H1 (cell line): Measurements from ENCODE around the gene PI4KA. TPM values are rescaled to one million over a fixed set of nuclear protein-coding genes. Genes with fewer than 3 reads are reported as not detected.
A peak's percentile ranks its signal among the peaks of the same experiment; 100 is the strongest.

ENCODE experiments used
- ASH2L ChIP-seq: fragments of 200-600, 300-600 bp; sonication (generic); IDR thresholded peaks from one replicate; pipeline ENCODE4 v1.7.1; 2017; ENCODE audit warnings: low read length
- BCL11A ChIP-seq, 2 experiments: IDR thresholded peaks; one replicate each; pipeline ENCODE4 v1.6.1; 2011; ENCODE audit warnings: low read depth in 2 of 2, low read length in 2 of 2, mild to moderate bottlenecking in 2 of 2
- BRCA1 ChIP-seq: IDR thresholded peaks from 2 replicates; pipeline ENCODE4 v1.6.1; 2012; ENCODE audit warnings: low read depth, low read length, improper control_type of control experiment
- CBX8 ChIP-seq: fragments of 300-800, 300-1000 bp; sonication (generic); IDR thresholded peaks from 2 replicates; pipeline ENCODE4 v1.7.1; 2016; ENCODE audit warnings: low read depth, low read length, borderline replicate concordance
- CEBPB ChIP-seq: IDR thresholded peaks from 2 replicates; pipeline ENCODE4 v1.6.1; 2012; ENCODE audit warnings: low read depth, low read length
- CREB1 ChIP-seq: IDR thresholded peaks from 2 replicates; pipeline ENCODE4 v1.6.1; 2012; ENCODE audit warnings: inconsistent platforms
- EGR1 ChIP-seq: IDR thresholded peaks from 2 replicates; pipeline ENCODE4 v1.6.1; 2011; ENCODE audit warnings: low read depth, low read length, borderline replicate concordance
- EP300 ChIP-seq, 2 experiments: IDR thresholded peaks; 1 replicate in 1 of 2; 2 replicates in 1 of 2; pipeline ENCODE4 v1.6.1; 2011 to 2012; ENCODE audit warnings: low read depth in 2 of 2, low read length in 2 of 2, mild to moderate bottlenecking in 2 of 2, borderline replicate concordance in 1 of 2, inconsistent platforms in 1 of 2, moderate library complexity in 1 of 2
- GTF2F1 ChIP-seq: IDR thresholded peaks from 2 replicates; pipeline ENCODE4 v1.6.1; 2012; ENCODE audit warnings: low read depth, low read length, improper control_type of control experiment, borderline replicate concordance
- JUN ChIP-seq: IDR thresholded peaks from 2 replicates; pipeline ENCODE4 v1.6.1; 2011; ENCODE audit warnings: low read depth, mild to moderate bottlenecking, improper control_type of control experiment, low read length
- KDM5A ChIP-seq: fragments of 200-600 bp; IDR thresholded peaks from 2 replicates; pipeline ENCODE4 v1.7.1; 2012; ENCODE audit warnings: mild to moderate bottlenecking, low read length, inconsistent platforms, mixed read lengths
- MAX ChIP-seq: IDR thresholded peaks from 2 replicates; pipeline ENCODE4 v1.6.1; 2012; ENCODE audit warnings: inconsistent platforms
- NRF1 ChIP-seq: IDR thresholded peaks from 2 replicates; pipeline ENCODE4 v1.6.1; 2011; ENCODE audit warnings: mild to moderate bottlenecking, low read depth, low read length, improper control_type of control experiment
- POLR2A ChIP-seq, 2 experiments: IDR thresholded peaks; 1 replicate in 1 of 2; 2 replicates in 1 of 2; pipeline ENCODE4 v1.6.1; 2011; ENCODE audit warnings: low read depth in 2 of 2, low read length in 2 of 2, mild to moderate bottlenecking in 2 of 2; ENCODE audit errors: control extremely low read depth in 1 of 2
- RBBP5 ChIP-seq: IDR thresholded peaks from 2 replicates; pipeline ENCODE4 v1.7.1; 2012; ENCODE audit warnings: low read depth, mild to moderate bottlenecking, inconsistent platforms, low read length, moderate library complexity, borderline replicate concordance
- RXRA ChIP-seq: IDR thresholded peaks from 2 replicates; pipeline ENCODE4 v1.6.1; 2011; ENCODE audit warnings: low read depth, mild to moderate bottlenecking, low read length, moderate library complexity; ENCODE audit not compliant: insufficient read depth
- SAP30 ChIP-seq: fragments of 300-600 bp; sonication (generic); IDR thresholded peaks from 2 replicates; pipeline ENCODE4 v1.7.1; 2012; ENCODE audit warnings: low read length, moderate library complexity, mild to moderate bottlenecking, inconsistent platforms; ENCODE audit not compliant: insufficient read depth, insufficient replicate concordance
- SIRT6 ChIP-seq: IDR thresholded peaks from one replicate; pipeline ENCODE4 v1.7.1; 2012; ENCODE audit warnings: low read length, inconsistent platforms
- SP2 ChIP-seq: IDR thresholded peaks from 2 replicates; pipeline ENCODE4 v1.6.1; 2012; ENCODE audit warnings: mild to moderate bottlenecking, low read length, inconsistent platforms
- SRF ChIP-seq: IDR thresholded peaks from 2 replicates; pipeline ENCODE4 v1.6.1; 2011; ENCODE audit warnings: mild to moderate bottlenecking, low read depth, low read length, moderate library complexity
- TAF7 ChIP-seq: optimal IDR thresholded peaks from 2 replicates; pipeline ENCODE3; 2011; ENCODE audit warnings: low read depth, mild to moderate bottlenecking, inconsistent platforms, low read length, moderate library complexity, borderline replicate concordance
- TBP ChIP-seq: IDR thresholded peaks from 2 replicates; pipeline ENCODE4 v1.6.1; 2011; ENCODE audit warnings: low read depth, low read length, improper control_type of control experiment
- TEAD4 ChIP-seq: IDR thresholded peaks from 2 replicates; pipeline ENCODE4 v1.6.1; 2012; ENCODE audit warnings: low read depth, low read length, inconsistent platforms, mixed read lengths
- ZNF274 ChIP-seq: IDR thresholded peaks from 2 replicates; pipeline ENCODE4 v1.7.0; 2012; ENCODE audit warnings: low read length, borderline replicate concordance; ENCODE audit errors: extremely low read depth
- polyA plus RNA-seq, 7 experiments: library from polyadenylated mRNA; depleted of rRNA in 3 of 7; stranded (reverse) in 5 of 7; unstranded in 2 of 7; fragments of >200 nt in 5 of 7; fragments of 200-250 nt in 2 of 7; gene quantifications; 1 replicate in 5 of 7; 2 replicates in 1 of 7; 4 replicates in 1 of 7; pipeline versions ENCODE4 v1.2.1 to v1.2.3, GENCODE V29; 2011 to 2013; ENCODE audit warnings: missing spikeins in 2 of 7, mixed read lengths in 2 of 7
- total RNA-seq: library from RNA; stranded (reverse); fragmentation: NEBNext Ultra II Directional; extraction: Animal tissue kit (Norgen Biotek cat#: 25700); gene quantifications from 2 replicates; pipeline ENCODE4 v1.2.1, GENCODE V29; 2021
- TF ChIP-seq, protein P1 (sequence below): IDR thresholded peaks from 2 replicates; pipeline ENCODE4 v1.6.1; 2012; ENCODE audit warnings: inconsistent platforms

Gene PI4KA
- total and polyA plus RNA-seq, 2 of the 8 experiments (the other 6 are each of a cell fraction or from before 2014, with no cell fraction given), result 22.5 to 37.7 TPM

- TF ChIP-seq BCL11A (IDR thresholded peaks at IDR 0.05; ENCODE audit: low read depth in 2 of 2, low read length in 2 of 2), result no peak
- TF ChIP-seq CREB1, result peak; percentile 50; the same call in 1 of the 2 replicates
- no peak; the same call in 1 of the 2 replicates for TF ChIP-seq EGR1
- no peak for TF ChIP-seq KDM5A
- no peak; the same call in 1 of the 2 replicates for TF ChIP-seq CEBPB
- TF ChIP-seq TBP, result peak; percentile 42; the same call in 1 of the 2 replicates
- TF ChIP-seq JUN, result no peak
- peak; percentile 67 for TF ChIP-seq ASH2L
- no peak for TF ChIP-seq TEAD4
- peak in 1 of 2 experiments; percentile 100; a peak in 2 of 3 replicates for TF ChIP-seq EP300 (IDR thresholded peaks at IDR 0.05; ENCODE audit: borderline replicate concordance in 1 of 2, low read depth in 2 of 2, low read length in 2 of 2)
- TF ChIP-seq BRCA1, result no peak
- peak; percentile 91 for TF ChIP-seq MAX
- no peak for TF ChIP-seq CBX8
- TF ChIP-seq GTF2F1, result no peak
- no peak for TF ChIP-seq RBBP5
- TF ChIP-seq POLR2A (IDR thresholded peaks at IDR 0.05; ENCODE audit: control extremely low read depth in 1 of 2, low read depth in 2 of 2, low read length in 2 of 2), result peak in 1 of 2 experiments; percentile 67; a peak in 2 of 3 replicates
- TF ChIP-seq, protein P1, sequence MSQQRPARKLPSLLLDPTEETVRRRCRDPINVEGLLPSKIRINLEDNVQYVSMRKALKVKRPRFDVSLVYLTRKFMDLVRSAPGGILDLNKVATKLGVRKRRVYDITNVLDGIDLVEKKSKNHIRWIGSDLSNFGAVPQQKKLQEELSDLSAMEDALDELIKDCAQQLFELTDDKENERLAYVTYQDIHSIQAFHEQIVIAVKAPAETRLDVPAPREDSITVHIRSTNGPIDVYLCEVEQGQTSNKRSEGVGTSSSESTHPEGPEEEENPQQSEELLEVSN, result no peak; the same call in 1 of the 2 replicates
- TF ChIP-seq RXRA, result no peak
- no peak for TF ChIP-seq SIRT6
- no peak for TF ChIP-seq SRF
- TF ChIP-seq SP2, result no peak
- peak; percentile 24 for TF ChIP-seq TAF7
- peak; percentile 43 for TF ChIP-seq SAP30
- no peak for TF ChIP-seq ZNF274
- peak; percentile 58 for TF ChIP-seq NRF1
Observed at GRCh38 chr22:20858615-20859416, at the start of gene PI4KA, which contains the start of gene SNAP29 (continued).
